ENCODE data around the gene KLF13.

Gene KLF13

DNA sequence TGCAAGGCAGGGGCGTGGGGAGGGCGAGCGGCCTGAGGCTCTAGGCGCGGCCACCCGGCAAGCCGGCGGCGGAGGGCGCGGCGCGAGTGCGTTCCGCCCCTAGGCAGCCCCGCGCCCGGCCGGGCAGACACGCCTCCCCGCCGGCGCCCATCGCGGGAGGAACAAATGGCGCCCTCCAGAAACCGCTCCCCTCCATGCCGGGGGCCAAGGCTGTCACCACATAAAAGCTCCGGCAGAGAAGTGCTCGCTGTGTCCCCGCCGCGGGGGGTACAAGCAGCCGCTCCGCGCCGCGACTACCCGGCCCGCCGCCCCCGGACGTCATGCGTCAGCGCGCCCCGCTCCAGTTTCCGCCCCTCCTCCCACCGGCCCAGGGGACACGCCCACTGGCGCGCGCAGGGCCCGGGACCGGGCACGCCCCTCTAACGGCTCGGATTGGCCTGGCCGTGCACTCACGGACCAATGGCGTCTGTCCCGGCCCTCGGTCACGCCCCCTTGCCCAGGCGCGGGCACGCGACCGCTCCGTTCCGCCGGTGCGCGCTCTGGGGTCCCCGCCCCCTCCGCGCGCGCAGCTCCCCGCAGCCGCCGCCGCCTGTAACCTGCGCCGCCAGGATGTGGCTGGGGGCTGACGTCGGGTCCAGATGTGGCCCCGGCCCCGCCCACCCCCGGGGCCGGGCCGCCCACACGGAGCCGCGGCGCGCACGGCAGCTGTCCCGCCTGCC, at the start of gene KLF13:
KLF13 (plus strand) TSS at position 680 of the 719 bp plus-strand sequence. CDS start 378 bp downstream, outside the sequence.
- DNase-seq (ENCODE audit: low spot score), result peak; percentile 95

- DNase-seq (ENCODE audit: low spot score), result no peak
Measured at GRCh38 chr15:31277335-31278060, 49.1 kb upstream of the KLF13 start.

- no peak for DNase-seq (ENCODE audit: low spot score)
Measured at GRCh38 chr15:31278061-31278445, 48.6 kb upstream of the KLF13 start.

GRCh38 chr15:31278544-31279220, 48.0 kb upstream of the KLF13 start:
- DNase-seq (ENCODE audit: low spot score), result no peak

GRCh38 chr15:31279221-31280045, 47.2 kb upstream of the KLF13 start:
- peak; percentile 70 for DNase-seq (ENCODE audit: low spot score)

DNA sequence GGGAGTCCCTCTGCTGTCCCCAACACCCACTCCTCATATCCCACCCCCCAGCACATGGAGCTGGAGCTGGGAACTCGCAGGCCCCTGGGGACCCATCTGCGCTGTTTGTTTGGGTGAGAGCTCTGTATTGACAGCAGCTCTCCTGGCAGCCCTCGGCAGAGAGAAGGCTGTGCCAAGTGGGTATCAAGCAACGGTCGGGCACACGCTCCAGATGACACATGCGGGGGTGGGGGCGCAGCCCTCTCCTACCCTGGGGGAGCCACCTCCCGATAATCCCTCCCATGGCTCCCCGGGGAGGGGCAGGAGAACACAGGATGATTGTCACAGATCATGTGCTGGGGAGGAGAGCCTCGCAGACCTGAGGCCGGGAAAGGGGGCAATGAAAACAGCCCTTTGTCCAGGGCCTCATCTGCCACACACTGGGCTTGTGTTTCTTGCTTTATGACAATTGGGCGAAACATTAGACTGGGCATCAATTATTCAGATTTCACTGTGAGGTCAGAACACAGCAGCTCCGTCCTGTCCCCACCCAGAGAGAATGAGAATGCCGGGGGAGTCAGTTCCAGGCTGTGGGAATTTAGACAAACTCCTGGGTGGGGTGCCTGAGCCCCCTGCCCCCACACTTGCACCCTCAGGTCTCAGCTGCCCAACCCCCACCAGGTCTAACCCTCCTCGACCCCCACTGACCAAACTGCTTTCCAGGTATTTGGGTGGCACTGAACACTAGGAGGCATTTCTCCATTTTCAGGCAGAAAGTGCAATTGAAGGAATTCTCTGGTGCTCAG, 46.4 kb upstream of the KLF13 start:
- no peak for DNase-seq (ENCODE audit: low spot score)

DNA sequence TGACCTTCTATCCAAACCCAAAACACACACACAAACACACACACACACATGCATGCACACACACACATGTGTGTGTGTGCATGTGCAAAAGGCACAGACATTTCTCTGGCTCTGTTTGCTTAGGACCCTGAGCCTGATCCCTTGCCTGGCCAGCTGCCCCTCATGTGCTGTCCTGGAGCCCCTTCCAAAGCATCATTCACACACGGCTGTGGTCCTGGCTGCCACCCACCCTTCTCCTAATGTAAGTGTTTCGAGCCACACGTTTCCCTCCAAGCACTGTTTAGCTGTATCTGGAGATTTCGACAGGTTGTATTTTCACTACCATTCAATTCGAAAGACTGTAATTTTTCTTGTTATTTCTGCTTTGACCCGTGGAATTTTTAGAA, 45.8 kb upstream of the KLF13 start:
- DNase-seq (ENCODE audit: low spot score), result no peak

DNA sequence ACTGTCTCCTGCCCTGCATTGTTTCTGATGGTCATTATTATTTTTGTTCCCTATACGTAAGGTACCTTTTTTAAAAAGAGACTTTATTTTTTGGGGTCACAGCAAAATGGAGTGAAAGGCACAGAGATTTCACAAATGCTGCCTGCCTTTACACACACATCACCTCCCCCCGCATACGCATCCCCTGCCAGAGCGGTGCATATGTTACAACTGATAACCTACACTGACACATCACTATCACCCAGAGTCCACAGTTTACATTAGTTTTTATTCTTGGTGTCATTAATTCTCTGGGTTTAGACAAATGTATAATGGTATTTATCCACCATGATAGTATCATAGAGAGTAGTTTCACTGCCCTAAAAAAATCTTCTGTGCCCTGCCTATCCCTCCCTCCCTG, 43.6 kb upstream of the KLF13 start:
- no peak for DNase-seq (ENCODE audit: low spot score)

DNA sequence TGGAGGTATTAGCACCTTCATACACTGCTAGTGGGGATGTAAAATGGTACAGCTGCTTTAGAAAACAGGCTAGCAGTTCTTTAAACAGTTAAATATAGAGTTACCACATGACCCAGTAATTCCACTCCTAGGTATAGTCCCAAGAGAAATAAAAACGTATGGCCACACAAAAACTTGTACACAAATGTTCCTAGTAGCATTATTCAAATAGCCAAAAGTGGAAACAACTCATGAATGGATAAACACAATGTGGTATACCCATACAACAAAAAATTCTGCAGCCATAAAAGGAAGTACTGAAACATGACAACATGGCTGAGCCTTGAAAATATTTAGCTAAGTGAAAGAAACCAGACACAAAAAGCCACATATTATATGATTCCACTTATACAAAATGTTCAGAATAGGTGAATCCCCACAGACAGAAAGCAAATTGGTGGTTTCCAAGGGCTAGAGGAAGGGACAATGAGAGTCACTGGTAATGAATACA, 40.8 kb upstream of the KLF13 start:
- no peak for DNase-seq (ENCODE audit: low spot score)

GRCh38 chr15:31291048-31291578, 35.5 kb upstream of the KLF13 start:
- no peak for DNase-seq (ENCODE audit: low spot score)

DNA sequence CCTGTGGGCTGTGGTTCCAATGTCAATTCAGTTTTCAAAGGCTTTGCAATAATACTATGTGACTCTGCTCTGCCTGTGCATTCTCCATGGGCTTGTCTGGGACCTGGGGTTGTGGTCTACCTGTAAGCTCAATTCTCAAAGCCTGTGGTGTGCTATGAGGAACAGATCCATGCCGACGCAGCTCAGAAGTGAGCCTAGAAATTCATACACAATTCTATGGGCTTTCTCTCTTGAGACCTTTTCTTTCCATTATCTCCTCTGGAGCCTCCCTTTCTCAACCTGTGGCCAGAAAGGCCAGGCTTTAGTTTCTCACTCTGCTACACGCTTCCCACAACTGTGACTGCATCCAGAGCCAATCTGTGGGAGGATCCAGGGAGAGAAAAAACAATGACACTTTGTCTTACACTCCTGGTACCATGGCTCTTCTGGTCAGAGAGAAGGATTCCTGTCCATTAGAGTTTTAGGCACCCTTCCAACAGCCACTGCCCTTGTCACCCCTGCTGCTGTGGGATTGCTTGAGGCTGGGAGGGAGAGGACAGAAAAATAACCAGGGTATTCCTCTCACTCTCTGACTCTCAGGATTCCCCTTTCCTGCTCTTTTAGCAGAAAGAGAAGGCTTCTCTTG, 34.1 kb upstream of the KLF13 start:
- DNase-seq (ENCODE audit: low spot score), result no peak

DNA sequence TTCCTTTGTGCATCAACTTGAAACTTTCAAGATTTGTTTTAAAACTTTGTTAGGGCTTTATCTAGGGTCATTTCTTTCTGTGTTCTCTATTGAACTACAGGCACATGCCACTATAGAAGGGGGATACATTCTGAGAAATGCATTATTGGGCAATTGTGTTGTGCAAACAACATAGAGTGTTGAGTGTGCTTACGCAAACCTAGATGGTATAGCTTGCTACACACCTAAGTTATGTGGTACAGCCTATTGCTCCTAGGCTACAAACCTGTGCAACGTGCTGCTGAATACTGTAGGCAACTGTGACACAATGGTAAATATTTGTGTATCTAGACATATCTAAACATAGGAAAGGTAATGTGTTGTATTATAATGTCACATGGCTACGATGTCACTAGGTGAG, 33.0 kb upstream of the KLF13 start:
- DNase-seq (ENCODE audit: low spot score), result no peak

GRCh38 chr15:31294067-31294466, 32.6 kb upstream of the KLF13 start:
- no peak for DNase-seq (ENCODE audit: low spot score)

GRCh38 chr15:31295658-31296057, 31.0 kb upstream of the KLF13 start:
- DNase-seq (ENCODE audit: low spot score), result no peak

DNA sequence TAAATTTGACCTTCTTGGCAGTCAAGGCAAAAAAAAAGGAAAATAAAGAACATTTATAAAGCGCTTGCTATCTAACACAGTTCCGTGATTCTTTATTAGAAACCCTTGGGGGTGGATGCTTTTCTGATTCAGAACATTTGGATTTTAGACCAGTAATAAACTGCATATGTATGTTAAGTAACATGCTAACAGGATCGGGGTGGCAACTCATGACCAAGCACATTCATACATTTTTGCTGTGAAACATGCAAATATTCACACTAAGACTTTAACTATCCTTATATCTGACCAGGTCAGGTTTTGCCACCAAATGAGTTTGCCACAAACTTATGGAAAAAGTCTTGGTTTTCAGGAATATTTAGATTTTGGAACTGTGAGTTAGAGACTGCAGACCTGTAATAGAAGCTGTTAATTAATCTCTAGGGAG, 30.4 kb upstream of the KLF13 start:
- DNase-seq (ENCODE audit: low spot score), result no peak

DNA sequence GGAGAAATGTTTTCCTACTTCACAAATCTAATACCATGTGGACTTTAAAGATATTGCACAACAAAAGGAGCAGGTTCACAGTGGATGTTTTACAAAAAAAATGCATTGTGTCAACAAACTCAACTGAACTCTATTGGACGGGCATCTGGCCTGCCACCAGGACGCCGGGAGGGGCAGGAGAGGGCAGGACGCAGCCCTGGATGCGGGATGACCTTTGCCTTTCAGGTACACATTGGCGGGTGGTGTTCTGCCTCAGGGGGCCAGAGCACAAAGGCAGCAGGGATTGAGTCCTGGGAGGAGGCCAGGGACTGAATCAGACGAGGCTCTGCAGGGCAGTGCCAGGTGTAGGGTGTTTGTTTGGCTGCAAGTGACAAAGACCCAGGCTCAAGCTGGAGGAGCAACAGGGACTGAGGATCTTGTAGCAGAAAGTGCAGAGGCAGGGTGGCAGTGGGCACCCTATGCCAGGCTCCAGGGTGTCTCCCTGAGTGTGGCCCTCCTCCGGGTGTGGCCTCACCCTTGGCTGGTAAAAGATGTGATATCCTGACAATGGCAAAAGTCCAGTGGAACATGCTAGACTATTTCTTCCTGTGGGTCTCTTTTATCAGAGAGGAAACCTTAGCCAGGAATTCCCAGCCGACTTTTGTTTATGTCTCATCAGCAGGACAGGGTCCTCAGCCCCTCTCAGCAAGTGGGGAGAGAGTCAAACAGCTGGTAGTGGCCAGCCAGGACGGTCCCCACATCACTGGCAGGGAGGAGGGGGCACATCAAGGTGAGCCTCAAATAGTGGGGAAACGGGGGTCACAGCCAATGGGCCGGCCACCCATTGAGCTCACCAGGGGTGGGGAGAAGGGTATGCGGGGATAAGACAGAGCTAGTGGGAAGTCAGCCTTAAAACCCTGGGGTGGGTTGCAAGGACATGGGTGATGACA, 29.7 kb upstream of the KLF13 start:
- DNase-seq (ENCODE audit: low spot score), result no peak

- no peak for DNase-seq (ENCODE audit: low spot score)
Measured at GRCh38 chr15:31297575-31298456, 28.8 kb upstream of the KLF13 start.

DNA sequence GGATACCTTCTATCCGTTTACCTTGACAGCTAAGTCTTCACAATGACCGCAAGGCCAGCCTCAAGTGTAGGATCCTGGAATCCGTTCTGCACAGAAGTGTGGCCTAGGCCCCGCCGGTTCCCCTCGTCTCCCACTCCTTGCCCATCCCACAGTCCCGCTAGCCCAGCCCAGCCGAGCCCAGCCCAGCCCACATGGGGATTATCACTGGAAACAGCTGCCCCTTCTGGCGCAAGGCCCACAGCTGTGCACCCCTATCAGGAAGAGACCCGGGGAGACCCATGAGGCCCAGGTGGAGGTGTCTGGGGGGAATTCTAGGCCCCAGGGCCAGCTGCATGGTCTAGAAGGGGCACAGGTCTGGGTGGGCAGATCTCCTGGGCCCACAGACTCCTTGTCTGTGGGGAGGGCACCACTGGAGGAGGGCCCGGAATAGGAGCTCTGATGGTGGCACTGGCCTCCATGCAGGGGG, 27.9 kb upstream of the KLF13 start:
- DNase-seq (ENCODE audit: low spot score), result no peak

Data from cerebellar cortex (tissue), 1 donor.